ENCODE results near the gene CFAP210.

CFAP210 gene

GRCh38 chr2:169656164-169656563 lies 38.0 kb downstream of the CFAP210 start:
- TF ChIP-seq CTCF (IDR thresholded peaks at IDR 0.05) = no peak

- no peak for TF ChIP-seq CTCF (IDR thresholded peaks at IDR 0.05)
These were observed 40.6 kb downstream of the CFAP210 start for GRCh38 chr2:169653636-169654035.

- TF ChIP-seq CTCF (IDR thresholded peaks at IDR 0.05) = no peak
These were observed 44.9 kb downstream of the CFAP210 start for GRCh38 chr2:169649278-169649677.

GRCh38 chr2:169647496-169647895 lies 46.7 kb downstream of the CFAP210 start:
- no peak for TF ChIP-seq CTCF (IDR thresholded peaks at IDR 0.05)

GRCh38 chr2:169644173-169644572 lies 50.0 kb downstream of the CFAP210 start:
- TF ChIP-seq CTCF (IDR thresholded peaks at IDR 0.05) = no peak

- TF ChIP-seq CTCF (IDR thresholded peaks at IDR 0.05) = no peak
These were observed 52.7 kb downstream of the CFAP210 start for GRCh38 chr2:169641464-169641863.

- no peak for TF ChIP-seq CTCF (IDR thresholded peaks at IDR 0.05)
These were observed 54.1 kb downstream of the CFAP210 start for GRCh38 chr2:169640104-169640503.

GRCh38 chr2:169637620-169638019 lies 56.6 kb downstream of the CFAP210 start:
- no peak for TF ChIP-seq CTCF (IDR thresholded peaks at IDR 0.05)
